Suprapubic skin (tissue), 4 donors: Measurements from ENCODE around the gene HIGD1A.

Source experiments
- CTCF ChIP-seq, 2 donors: fragments of 200-600 bp in 1 of 2; fragments of 450-650 bp in 1 of 2; sonication (generic) in 1 of 2; IDR thresholded peaks; one replicate each; pipeline ENCODE4 v1.5.1; 2016 to 2019; ENCODE audit warnings: antibody characterized with exemption in 2 of 2, mild to moderate bottlenecking in 1 of 2, moderate library complexity in 1 of 2
- POLR2A ChIP-seq, 2 donors: fragments of 450-650 bp; IDR thresholded peaks; one replicate each; pipeline ENCODE4 v1.6.1; 2017; ENCODE audit warnings: antibody characterized with exemption in 2 of 2, mild to moderate bottlenecking in 2 of 2, moderate library complexity in 2 of 2
- POLR2AphosphoS5 ChIP-seq, 3 donors: sonication (generic); formaldehyde crosslinking; IDR thresholded peaks; one replicate each; pipeline ENCODE4 v1.6.1; 2017; ENCODE audit warnings: antibody characterized with exemption in 3 of 3

DNA sequence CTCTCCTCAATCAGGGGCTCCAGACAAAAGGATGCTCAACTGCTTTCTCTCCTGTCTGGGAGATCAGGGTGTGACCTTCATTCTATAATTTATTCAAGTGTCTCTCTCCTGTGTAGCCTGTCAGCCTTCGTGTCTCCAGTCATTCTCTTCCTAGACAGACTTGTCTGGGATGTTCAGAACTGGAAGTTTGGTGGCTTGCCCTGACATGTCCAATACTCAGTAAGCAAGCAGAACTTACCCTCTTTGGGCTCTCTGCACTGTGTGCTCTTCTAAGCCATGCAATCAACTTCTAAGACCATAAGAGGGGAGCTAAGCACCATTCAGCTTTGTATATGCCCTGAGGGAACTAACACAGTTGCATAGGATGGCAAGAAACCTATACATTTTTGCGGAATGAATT lies 19.1 kb upstream of the HIGD1A start:
- TF ChIP-seq CTCF (IDR thresholded peaks at IDR 0.05): no peak
- no peak for TF ChIP-seq POLR2AphosphoS5 (IDR thresholded peaks at IDR 0.05)
- TF ChIP-seq POLR2A (IDR thresholded peaks at IDR 0.05): no peak
